ENCODE data around the gene C1QL3. TPM values are rescaled to one million over a fixed set of nuclear protein-coding genes. Genes with fewer than 3 reads are reported as not detected.

The C1QL3 gene
- total RNA-seq, 4 donors from 2014 or later = not detected

GRCh38 chr10:16481052-16481728 lies 40.5 kb downstream of the C1QL3 start:
- Histone ChIP-seq H3K9me3 (no peaks in the 10 kb centered on the region), H3K36me3 (peaks cover 0 to under 1% (median 0%) of the 10 kb centered on the region in 3 donors), H3K4me3 (no peak overlapping the region), H3K27me3 (no peaks in the 10 kb centered on the region), H3K27ac (no peak overlapping the region), H3K4me1 (no peaks in the 10 kb centered on the region)
- TF ChIP-seq CTCF (IDR thresholded peaks at IDR 0.05) (no peak), EP300 (IDR thresholded peaks at IDR 0.05) (no peak), POLR2A (IDR thresholded peaks at IDR 0.05) (no peak)
- 59 to 61% methylated on average over 5 of the region's 5 CpGs for WGBS, 2 donors
- no peak for DNase-seq (ENCODE audit: low spot score in 2 of 2)

GRCh38 chr10:16478801-16479200 lies 42.9 kb downstream of the C1QL3 start:
- H3K4me1 ChIP-seq = no peaks in the 10 kb centered on the region
- no peaks in the 10 kb centered on the region for H3K27me3 ChIP-seq
- H3K4me3 ChIP-seq = no peak overlapping the region
- H3K27ac ChIP-seq = no peak overlapping the region
- WGBS, 2 donors = 81 to 92% methylated on average over 4 of the region's 4 CpGs
- no peaks in the 10 kb centered on the region for H3K9me3 ChIP-seq
- no peak for DNase-seq (ENCODE audit: low spot score in 2 of 2)
- no peaks in the 10 kb centered on the region for H3K36me3 ChIP-seq
- TF ChIP-seq EP300 (IDR thresholded peaks at IDR 0.05) (no peak), CTCF (IDR thresholded peaks at IDR 0.05) (no peak), POLR2A (IDR thresholded peaks at IDR 0.05) (no peak)

- H3K27me3 ChIP-seq = no peaks in the 10 kb centered on the region
- no peaks in the 10 kb centered on the region for H3K9me3 ChIP-seq
- H3K4me1 ChIP-seq = no peaks in the 10 kb centered on the region
- 56 to 64% methylated on average over 1 of the region's 1 CpG for WGBS, 2 donors
- H3K36me3 ChIP-seq = no peaks in the 10 kb centered on the region
- H3K4me3 ChIP-seq = no peak overlapping the region
- DNase-seq (ENCODE audit: low spot score in 2 of 2) = no peak
- H3K27ac ChIP-seq = no peak overlapping the region
- no peak for TF ChIP-seq POLR2A (IDR thresholded peaks at IDR 0.05)
- no peak for TF ChIP-seq EP300 (IDR thresholded peaks at IDR 0.05)
- TF ChIP-seq CTCF (IDR thresholded peaks at IDR 0.05) = no peak
Measured at GRCh38 chr10:16477757-16478156, 43.9 kb downstream of the C1QL3 start.

GRCh38 chr10:16472828-16473227 lies 48.9 kb downstream of the C1QL3 start:
- Histone ChIP-seq H3K27me3 (no peaks in the 10 kb centered on the region), H3K4me3 (no peak overlapping the region), H3K9me3 (no peaks in the 10 kb centered on the region), H3K4me1 (no peaks in the 10 kb centered on the region), H3K36me3 (no peaks in the 10 kb centered on the region), H3K27ac (no peak overlapping the region)
- TF ChIP-seq POLR2A (IDR thresholded peaks at IDR 0.05) = no peak
- TF ChIP-seq EP300 (IDR thresholded peaks at IDR 0.05) = no peak
- TF ChIP-seq CTCF (IDR thresholded peaks at IDR 0.05) = no peak
- 79 to 89% methylated on average over 3 of the region's 3 CpGs for WGBS, 2 donors
- no peak for DNase-seq (ENCODE audit: low spot score in 2 of 2)

GRCh38 chr10:16470747-16471146 lies 50.9 kb downstream of the C1QL3 start:
- no peaks in the 10 kb centered on the region for H3K36me3 ChIP-seq
- H3K27ac ChIP-seq = no peak overlapping the region
- no peaks in the 10 kb centered on the region for H3K4me1 ChIP-seq
- no peaks in the 10 kb centered on the region for H3K9me3 ChIP-seq
- H3K4me3 ChIP-seq = no peak overlapping the region
- no peak for DNase-seq (ENCODE audit: low spot score in 2 of 2)
- no peaks in the 10 kb centered on the region for H3K27me3 ChIP-seq
- 83 to 86% methylated on average over 5 of the region's 5 CpGs for WGBS, 2 donors
- TF ChIP-seq POLR2A (IDR thresholded peaks at IDR 0.05) (no peak), CTCF (IDR thresholded peaks at IDR 0.05) (no peak), EP300 (IDR thresholded peaks at IDR 0.05) (no peak)

Data from tibial nerve (tissue), 4 donors.